IMR-90 (cell line): ENCODE results near the gene CC2D2B. TPM values are rescaled to one million over a fixed set of nuclear protein-coding genes. Genes with fewer than 3 reads are reported as not detected.

Experiments used
- ATAC-seq: fragments of 200-7000 bp; cut with Tn5 transposase; 2 replicates; pipeline ENCODE4 v1.9.1; 2020; ENCODE audit warnings: low read depth, mild to moderate bottlenecking, moderate library complexity
- BruUV-seq: library from RNA; stranded (reverse); fragments of 400-500 nt; replicated peaks from 2 replicates; lab custom pipeline; 2021; lab: Mats Ljungman, UMichigan
- CTCF ChIA-PET: fragments of 300-600 bp; formaldehyde crosslinking; extraction: SDS; loops from one replicate; lab custom pipeline; 2021; ENCODE audit warnings: antibody characterized with exemption; lab: Yijun Ruan, JAX
- POLR2A ChIA-PET: fragments of 300-600 bp; sonication (Branson Sonifier 250); formaldehyde crosslinking; loops from one replicate; lab custom pipeline; 2022; ENCODE audit warnings: antibody characterized with exemption; ENCODE audit not compliant: unreplicated experiment; lab: Charles Lee
- DNase-seq: peaks from one replicate; pipeline ENCODE4 v3.0.0; 2013
- H2AFZ ChIP-seq: replicated peaks from 2 replicates; pipeline ENCODE3; 2013; ENCODE audit warnings: low read length, mild to moderate bottlenecking; ENCODE audit not compliant: poor library complexity
- H2AK5ac ChIP-seq: 2 replicates; pipeline ENCODE4 v1.6.1; 2013; ENCODE audit warnings: low read depth, low read length, inconsistent platforms
- H2AK9ac ChIP-seq: replicated peaks from 2 replicates; pipeline ENCODE3; 2013; ENCODE audit warnings: mild to moderate bottlenecking, low read depth, low read length, moderate library complexity; ENCODE audit not compliant: poor library complexity
- H2BK120ac ChIP-seq: 2 replicates; pipeline ENCODE4 v1.6.1; 2013; ENCODE audit warnings: low read depth, low read length, inconsistent platforms
- H2BK15ac ChIP-seq: 3 replicates; pipeline ENCODE4 v1.6.1; 2013; ENCODE audit warnings: low read depth, low read length, inconsistent platforms
- H2BK20ac ChIP-seq: 2 replicates; pipeline ENCODE4 v1.6.1; 2013; ENCODE audit warnings: low read depth, mild to moderate bottlenecking, inconsistent platforms, low read length, moderate library complexity
- H2BK5ac ChIP-seq: 2 replicates; pipeline ENCODE4 v1.6.1; 2013; ENCODE audit warnings: mild to moderate bottlenecking, low read depth, low read length, inconsistent platforms; ENCODE audit not compliant: poor library complexity, severe bottlenecking
- H3K14ac ChIP-seq: replicated peaks from 2 replicates; pipeline ENCODE4 v1.6.1; 2013; ENCODE audit warnings: low read depth, low read length, inconsistent platforms
- H3K18ac ChIP-seq: 2 replicates; pipeline ENCODE4 v1.6.1; 2013; ENCODE audit warnings: low read depth, low read length, control low read depth
- H3K23ac ChIP-seq: 2 replicates; pipeline ENCODE4 v1.6.1; 2013; ENCODE audit warnings: low read depth, low read length, inconsistent platforms
- H3K27ac ChIP-seq: 2 replicates; pipeline ENCODE4 v1.5.1; 2013; ENCODE audit warnings: mild to moderate bottlenecking, control low read depth, low read length; ENCODE audit not compliant: insufficient read depth
- H3K27me3 ChIP-seq: 2 replicates; pipeline ENCODE4 v1.6.1; 2013; ENCODE audit warnings: low read length; ENCODE audit not compliant: control insufficient read depth, insufficient read depth
- H3K36me3 ChIP-seq: 2 replicates; pipeline ENCODE4 v1.6.1; 2013; ENCODE audit warnings: low read length, mixed read lengths; ENCODE audit not compliant: control insufficient read depth, insufficient read depth
- H3K4ac ChIP-seq: 2 replicates; pipeline ENCODE4 v1.6.1; 2013; ENCODE audit warnings: low read depth, low read length, inconsistent platforms
- H3K4me1 ChIP-seq: 2 replicates; pipeline ENCODE4 v1.6.1; 2013; ENCODE audit warnings: low read length, mixed read lengths; ENCODE audit not compliant: control insufficient read depth, insufficient read depth
- H3K4me2 ChIP-seq: 2 replicates; pipeline ENCODE4 v1.6.1; 2013; ENCODE audit warnings: low read depth, mild to moderate bottlenecking, control low read depth, low read length, moderate library complexity
- H3K4me3 ChIP-seq: 2 replicates; pipeline ENCODE4 v1.5.1; 2013; ENCODE audit warnings: low read depth, mild to moderate bottlenecking, control low read depth, low read length, moderate library complexity; ENCODE audit not compliant: insufficient read depth
- H3K56ac ChIP-seq: 2 replicates; pipeline ENCODE4 v1.6.1; 2013; ENCODE audit warnings: low read length, inconsistent platforms; ENCODE audit not compliant: insufficient read depth; ENCODE audit errors: extremely low read depth
- H3K79me1 ChIP-seq, 2 experiments: 2 replicates each; pipeline ENCODE4 v1.6.1; 2013; ENCODE audit warnings: low read length in 2 of 2, inconsistent platforms in 1 of 2, low read depth in 1 of 2
- H3K9ac ChIP-seq: 2 replicates; pipeline ENCODE4 v1.6.1; 2013; ENCODE audit warnings: low read depth, low read length, control low read depth
- H3K9me1 ChIP-seq: 2 replicates; pipeline ENCODE4 v1.6.1; 2013; ENCODE audit warnings: low read length, inconsistent platforms; ENCODE audit not compliant: insufficient read depth
- H3K9me3 ChIP-seq: 2 replicates; pipeline ENCODE4 v1.6.1; 2013; ENCODE audit warnings: low read length; ENCODE audit not compliant: control insufficient read depth, insufficient read depth
- H4K20me1 ChIP-seq: 2 replicates; pipeline ENCODE4 v1.6.1; 2013; ENCODE audit warnings: low read length, inconsistent platforms; ENCODE audit not compliant: insufficient read depth
- H4K5ac ChIP-seq: 2 replicates; pipeline ENCODE4 v1.6.1; 2013; ENCODE audit warnings: mild to moderate bottlenecking, low read depth, low read length, control low read depth
- H4K8ac ChIP-seq, 2 experiments: 2 replicates each; pipeline ENCODE4 v1.6.1; 2013; ENCODE audit warnings: low read depth in 2 of 2, low read length in 2 of 2, control low read depth in 1 of 2, inconsistent platforms in 1 of 2
- H4K91ac ChIP-seq: 2 replicates; pipeline ENCODE4 v1.6.1; 2013; ENCODE audit warnings: low read depth, low read length, inconsistent platforms; ENCODE audit not compliant: insufficient read depth
- MAZ ChIP-seq: IDR thresholded peaks from 2 replicates; pipeline ENCODE4 v1.6.1; 2012; ENCODE audit warnings: low read depth, mild to moderate bottlenecking, low read length, improper control_type of control experiment, moderate library complexity, borderline replicate concordance
- MXI1 ChIP-seq: IDR thresholded peaks from 2 replicates; pipeline ENCODE4 v1.6.1; 2012; ENCODE audit warnings: low read depth, mild to moderate bottlenecking, low read length, moderate library complexity, borderline replicate concordance
- NFE2L2 ChIP-seq: fragments of 150-350 bp; IDR thresholded peaks from 2 replicates; pipeline ENCODE4 v1.6.1; 2016; ENCODE audit warnings: low read depth, mild to moderate bottlenecking, low read length
- POLR2A ChIP-seq: IDR thresholded peaks from 2 replicates; pipeline ENCODE4 v1.6.1; 2012; ENCODE audit warnings: mild to moderate bottlenecking, low read depth, low read length
- RAD21 ChIP-seq: IDR thresholded peaks from 2 replicates; pipeline ENCODE4 v1.6.1; 2012; ENCODE audit warnings: low read length, improper control_type of control experiment
- RCOR1 ChIP-seq: IDR thresholded peaks from 2 replicates; pipeline ENCODE4 v1.6.1; 2012; ENCODE audit warnings: mild to moderate bottlenecking, low read length, improper control_type of control experiment; ENCODE audit not compliant: insufficient replicate concordance
- WGBS, 2 experiments: methylation state at CpG; one replicate each; pipeline versions ENCODE4 v1.1.5 to v1.1.7; 2013; ENCODE audit warnings: missing lambda C conversion rate in 2 of 2; ENCODE audit not compliant: insufficient read length in 1 of 2; ENCODE audit errors: extremely low coverage in 2 of 2; 5-methylcytosine and 5-hydroxymethylcytosine counted together
- dilution Hi-C: fragments of 300-500 bp; cut with HindIII; formaldehyde crosslinking; loops from one replicate; pipeline ENCODE4 v1.14.3; 2018; ENCODE audit warnings: low sequenced_read_pairs; ENCODE audit not compliant: unreplicated experiment
- in situ Hi-C: fragments of 300-500 bp; cut with MboI; formaldehyde crosslinking; loops from 3 replicates; pipeline ENCODE4 v1.14.3; 2019; ENCODE audit warnings: low sequenced_read_pairs, inconsistent platforms, mixed read lengths
- intact Hi-C: fragments of 100-400 bp; cut with micrococcal nuclease; formaldehyde crosslinking; loops from 2 replicates; pipeline ENCODE4 v1.10.0; 2022
- polyA plus RNA-seq, 3 experiments: library from polyadenylated mRNA; depleted of rRNA; stranded (reverse); fragments of >200 nt; gene quantifications; 2 replicates each; pipeline ENCODE4 v1.2.3, GENCODE V29; 2012; ENCODE audit warnings: low replicate concordance in 1 of 3
- total RNA-seq: library from RNA; depleted of rRNA; stranded (reverse); fragments of >200 nt; gene quantifications from 2 replicates; pipeline ENCODE4 v1.2.3, GENCODE V29; 2012

The CC2D2B gene
- total and polyA plus RNA-seq, 2 of the 4 experiments (the other 2 are of a cell fraction), result not detected

GRCh38 chr10:95867866-95868265 lies 39.9 kb upstream of the CC2D2B start (continued):
- TF ChIP-seq MAZ (no peak), MXI1 (no peak), POLR2A (no peak), RCOR1 (no peak), RAD21 (no peak)

GRCh38 chr10:95872158-95872711 lies 35.5 kb upstream of the CC2D2B start:
- BruUV-seq, result no TSS peak

More at GRCh38 chr10:95872158-95872711, 35.5 kb upstream of the CC2D2B start:
- ATAC-seq (no peak), DNase-seq (no peak)
- no peaks in the 10 kb centered on the region for H3K4me1 ChIP-seq
- H3K27me3 ChIP-seq, result no peaks in the 10 kb centered on the region
- H4K20me1 ChIP-seq, result no peaks in the 10 kb centered on the region
- H3K4ac ChIP-seq, result no peak overlapping the region
- no peak overlapping the region for H2BK15ac ChIP-seq
- H3K79me1 ChIP-seq, result no peaks in the 10 kb centered on the region
- CTCF ChIA-PET, result interaction anchor here (0.9 to 3.1 kb wide), 3 partner anchors 11 to 178 kb away, joined by 3 to 12 read pairs (median 3); partner anchors contain the start of gene TCTN3
- no peak overlapping the region for H3K23ac ChIP-seq
- POLR2A ChIA-PET, result no interaction called here
- no peak overlapping the region for H2BK5ac ChIP-seq
- no peak overlapping the region for H3K4me3 ChIP-seq
- no peak overlapping the region for H4K91ac ChIP-seq
- H3K27ac ChIP-seq, result no peak overlapping the region
- dilution Hi-C loops, result no loop called here
- in situ Hi-C loops, result no loop called here
- H3K14ac ChIP-seq, result no peak overlapping the region
- H4K8ac ChIP-seq, result no peak overlapping the region
- no peak overlapping the region for H3K4me2 ChIP-seq
- 0 out of 2 replicates have a peak, but pooled peaks cover 2% of the 10 kb centered on the region for H3K36me3 ChIP-seq
- intact Hi-C loops, result no loop called here
- TF ChIP-seq NFE2L2, result no peak
- H3K9ac ChIP-seq, result no peak overlapping the region
- no peak overlapping the region for H3K18ac ChIP-seq
- H3K9me1 ChIP-seq, result no peaks in the 10 kb centered on the region; the same call in 1 of the 2 replicates
- no peak overlapping the region for H2AFZ ChIP-seq
- no peak overlapping the region for H2BK120ac ChIP-seq
- H2AK9ac ChIP-seq, result no peak overlapping the region
- H2BK20ac ChIP-seq, result no peak overlapping the region
- no peaks in the 10 kb centered on the region for H3K9me3 ChIP-seq
- no peak overlapping the region for H3K56ac ChIP-seq
- no CpG with 5 or more reads among the region's 2 CpGs for WGBS, 2 experiments
- H4K5ac ChIP-seq, result no peak overlapping the region
- no peak overlapping the region for H2AK5ac ChIP-seq
